NCI-H2081 (cell line): ENCODE results near the gene PLEKHG4B.

ENCODE experiments used
- DNase-seq, 2 experiments: peaks; one replicate each; lab custom pipeline; 2025; lab: John Stamatoyannopoulos, UW

The PLEKHG4B gene

DNA sequence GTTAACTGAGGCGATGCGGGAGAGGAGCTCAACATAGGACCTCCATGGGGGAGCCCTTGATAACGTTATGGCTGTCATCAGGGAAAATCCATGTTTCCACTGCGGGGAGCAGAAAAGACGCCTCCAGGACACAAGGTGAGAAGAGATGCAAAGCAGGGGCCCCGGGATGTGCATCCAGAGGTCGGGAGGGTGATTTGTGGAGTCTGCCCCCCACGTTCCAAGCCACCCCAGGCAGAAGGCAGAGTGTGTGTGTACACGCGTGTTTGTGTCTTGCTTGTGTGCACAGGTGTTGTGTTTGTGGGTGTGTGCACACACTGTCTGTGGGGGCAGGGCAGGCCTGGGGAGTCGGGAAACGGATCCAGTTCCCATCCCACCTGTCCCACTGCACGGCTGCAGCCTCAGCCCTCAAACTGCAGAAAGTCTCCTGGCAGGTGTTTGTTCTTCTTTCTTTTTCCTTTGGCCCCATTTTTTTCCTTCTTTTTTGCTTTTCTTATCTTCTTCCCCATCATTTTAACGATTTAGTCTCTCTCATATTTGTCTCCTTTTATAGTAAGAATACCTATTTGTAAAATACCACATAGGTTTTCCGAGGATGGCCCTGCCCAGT is 17.4 kb upstream of the PLEKHG4B start:
- no peak for DNase-seq

DNA sequence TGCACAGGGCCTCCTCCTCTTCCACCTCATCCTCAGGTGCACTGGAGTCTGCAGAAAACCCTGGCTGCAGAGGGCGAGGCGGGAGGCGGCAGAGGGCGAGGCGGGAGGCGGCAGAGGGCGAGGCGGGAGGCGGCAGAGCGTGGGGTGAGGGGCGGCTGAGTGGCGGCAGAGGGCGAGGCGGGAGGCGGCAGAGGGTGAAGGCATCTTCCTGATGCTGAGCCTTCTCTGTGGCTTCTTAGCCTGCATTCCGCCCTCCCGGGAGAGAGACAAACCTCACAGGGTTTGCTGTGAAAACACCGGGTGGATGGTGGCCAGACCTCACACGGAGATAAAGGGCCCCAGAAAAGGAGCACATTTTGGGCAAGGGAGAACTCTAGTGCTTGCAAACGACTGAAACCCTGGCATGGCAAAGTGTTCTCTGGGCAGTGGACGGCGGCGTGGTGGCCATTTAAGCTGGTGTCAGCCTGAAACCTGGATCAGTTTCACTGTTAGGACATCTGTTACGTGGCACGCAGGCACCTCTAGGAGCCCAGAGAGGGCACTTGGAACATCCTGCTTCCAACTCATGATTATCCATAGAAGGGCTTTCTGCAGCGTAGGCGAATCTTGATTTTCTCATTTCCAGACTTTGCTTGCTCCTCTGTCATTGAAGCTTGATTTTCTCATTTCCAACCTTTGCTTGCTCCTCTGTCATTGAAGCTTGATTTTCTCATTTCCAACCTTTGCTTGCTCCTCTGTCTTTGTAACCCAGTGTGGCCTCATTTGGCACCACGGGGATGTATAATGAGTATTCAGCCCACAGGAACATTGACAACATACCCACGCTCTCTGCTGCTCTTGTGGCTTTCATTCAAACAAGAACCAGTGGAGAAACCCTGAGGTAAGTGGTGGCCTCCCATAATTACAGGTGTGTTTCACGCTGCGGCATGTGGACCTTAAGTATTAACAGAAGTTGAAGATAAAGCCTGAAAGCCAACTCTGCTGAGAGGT is 16.3 kb upstream of the PLEKHG4B start:
- no peak for DNase-seq

DNA sequence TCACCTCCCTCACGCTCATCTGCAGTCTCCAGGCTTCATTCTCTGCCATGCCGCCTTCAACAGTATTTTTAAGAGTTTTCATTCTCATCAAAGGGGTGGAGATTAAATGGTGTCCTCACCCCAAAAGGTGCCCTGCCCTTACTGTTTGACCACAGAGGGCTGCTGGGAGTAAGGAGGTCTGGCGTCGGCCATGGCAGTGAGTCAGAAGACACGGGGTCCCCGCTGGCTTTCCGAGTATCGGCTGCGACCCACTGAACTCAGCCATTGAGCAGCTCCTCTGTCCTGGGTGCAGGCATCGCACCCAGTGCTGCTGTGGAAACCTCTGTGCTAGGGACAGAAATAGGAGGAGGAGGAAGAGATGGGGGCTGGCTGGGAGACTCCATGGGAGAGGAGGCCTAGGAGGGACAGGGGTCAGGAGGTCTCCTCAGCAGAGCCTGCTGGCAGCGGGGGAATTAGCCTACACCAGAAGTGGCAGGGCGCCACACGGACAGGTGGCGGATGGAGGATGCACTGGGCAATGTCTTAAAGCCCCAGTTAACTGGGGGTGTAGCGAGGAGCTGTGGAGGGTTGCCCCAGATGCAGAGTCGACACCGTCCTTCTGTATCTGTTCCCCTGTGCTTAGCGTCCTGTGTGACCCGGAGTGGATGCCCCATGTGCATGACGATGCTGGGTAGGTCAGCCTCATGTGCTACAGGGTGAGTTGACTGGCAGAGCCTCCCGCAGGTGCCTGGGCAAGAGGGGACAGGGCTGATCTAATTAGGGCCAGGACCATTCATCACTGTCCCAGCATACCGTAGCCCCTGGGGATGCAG is 15.4 kb upstream of the PLEKHG4B start:
- no peak for DNase-seq

DNA sequence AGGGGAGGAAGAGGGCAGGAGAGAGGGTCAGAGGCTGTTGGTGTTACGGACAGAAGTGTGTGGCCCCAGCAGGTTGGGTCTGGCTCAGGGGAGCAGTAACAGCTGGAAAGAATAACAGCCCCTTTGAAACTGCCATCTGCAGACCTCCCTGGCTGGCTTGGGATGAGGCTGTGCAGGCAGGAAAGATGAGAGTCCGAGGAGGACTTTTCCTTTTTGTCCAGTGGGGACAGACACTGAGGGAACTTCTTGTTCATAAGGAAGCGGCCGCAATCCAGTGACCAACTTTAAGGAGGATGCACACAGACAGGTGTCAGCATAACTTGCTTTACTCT is 14.8 kb upstream of the PLEKHG4B start:
- no peak for DNase-seq

DNA sequence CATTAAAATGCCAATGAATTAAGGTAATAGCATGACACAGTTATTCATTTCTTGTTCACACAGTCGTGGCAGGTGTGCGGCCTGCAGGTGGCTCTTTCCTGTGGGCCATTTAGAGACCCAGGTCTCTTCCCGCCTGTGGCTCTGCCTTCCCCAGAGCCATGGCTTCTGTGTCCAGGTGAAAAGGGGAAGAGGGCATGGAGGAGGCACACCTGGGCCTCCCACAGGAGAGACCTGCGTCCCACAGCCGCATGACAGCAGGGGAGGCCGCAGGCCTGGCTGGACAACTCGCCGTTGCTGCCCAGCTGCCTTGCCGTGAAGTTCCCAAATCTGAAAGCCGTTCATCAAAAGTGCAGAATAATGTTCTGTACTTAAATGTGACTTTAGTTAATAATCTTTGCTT is 14.4 kb upstream of the PLEKHG4B start:
- DNase-seq: peak in 1 of 2 experiments; percentile 53

DNA sequence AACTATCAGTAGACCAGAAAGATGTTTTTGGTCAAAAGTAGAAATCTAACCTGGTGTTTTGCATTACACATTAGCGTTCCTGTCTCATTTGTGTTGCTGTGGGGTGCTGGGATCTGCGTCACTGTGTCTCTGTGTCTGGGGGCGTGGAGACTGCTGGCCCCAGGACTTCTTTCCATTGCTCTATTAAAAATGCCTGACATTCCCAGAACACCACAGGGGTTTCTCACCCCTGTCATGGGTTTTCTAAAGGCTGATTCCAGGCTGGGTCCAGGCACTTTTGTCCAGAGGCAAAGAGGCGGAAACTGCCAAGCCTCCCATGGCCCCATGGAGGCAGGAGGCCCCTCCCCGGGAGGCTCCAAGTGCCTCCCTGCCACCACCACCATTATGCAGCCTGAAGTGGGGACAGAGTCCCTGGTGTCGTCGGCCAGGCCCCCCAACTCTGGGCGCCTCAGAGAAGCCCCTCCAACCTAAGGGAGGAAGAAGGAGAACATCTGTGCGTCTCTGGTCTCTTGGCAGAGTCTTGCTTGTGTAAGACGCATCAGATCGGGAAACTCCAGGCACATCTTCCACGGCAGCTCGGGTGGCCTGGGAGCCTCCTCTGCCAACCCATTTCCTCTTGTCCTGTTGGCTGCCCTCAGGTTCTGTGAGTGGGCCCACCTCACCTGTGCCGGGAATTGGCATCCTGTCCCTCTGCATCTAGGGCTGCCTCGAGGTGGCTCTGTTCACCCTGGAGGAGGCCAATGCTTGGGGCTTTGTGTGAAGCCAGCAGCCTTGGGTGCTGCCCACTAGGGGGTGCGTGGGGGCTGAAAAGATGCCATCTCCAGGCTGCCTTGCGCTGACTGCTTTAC is 13.8 kb upstream of the PLEKHG4B start:
- DNase-seq: peak in 1 of 2 experiments; percentile 40

DNA sequence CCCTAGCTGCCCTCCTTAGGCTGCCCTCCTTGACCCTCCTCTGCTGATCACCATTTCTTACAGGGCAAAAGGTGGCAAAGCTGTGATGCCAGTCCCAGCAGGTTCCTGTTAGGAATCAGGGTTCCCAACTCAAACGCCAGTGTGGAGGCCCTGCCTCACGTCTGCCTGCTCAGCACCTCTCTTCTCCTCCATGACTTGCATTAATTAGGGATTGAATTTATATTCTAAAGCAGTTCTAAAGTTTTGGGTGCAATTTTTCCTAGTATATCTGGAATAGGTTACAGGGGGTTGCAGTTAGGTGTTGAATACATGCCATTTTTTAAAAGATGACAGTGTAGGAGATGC is 13.2 kb upstream of the PLEKHG4B start:
- no peak for DNase-seq

DNA sequence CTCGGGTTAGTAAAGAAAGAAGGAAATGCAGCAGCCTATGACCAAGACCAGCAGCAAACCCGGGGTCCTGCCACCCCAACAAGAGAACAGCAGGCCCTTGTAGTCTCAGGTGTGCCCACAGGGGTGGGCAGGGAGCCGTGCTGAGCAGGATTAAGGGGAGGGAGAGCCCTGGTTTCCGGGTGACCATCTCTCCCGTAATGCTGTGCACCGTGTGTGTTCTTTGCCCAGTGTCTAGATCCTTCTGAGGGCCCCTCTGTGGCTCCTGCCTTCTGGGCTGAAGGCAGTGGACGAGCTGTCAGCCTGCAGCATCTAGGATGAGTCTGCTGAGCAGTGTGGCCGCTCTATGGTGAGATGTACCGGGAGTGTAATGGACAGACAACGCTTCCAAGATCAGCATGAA is 12.7 kb upstream of the PLEKHG4B start:
- DNase-seq: no peak

DNA sequence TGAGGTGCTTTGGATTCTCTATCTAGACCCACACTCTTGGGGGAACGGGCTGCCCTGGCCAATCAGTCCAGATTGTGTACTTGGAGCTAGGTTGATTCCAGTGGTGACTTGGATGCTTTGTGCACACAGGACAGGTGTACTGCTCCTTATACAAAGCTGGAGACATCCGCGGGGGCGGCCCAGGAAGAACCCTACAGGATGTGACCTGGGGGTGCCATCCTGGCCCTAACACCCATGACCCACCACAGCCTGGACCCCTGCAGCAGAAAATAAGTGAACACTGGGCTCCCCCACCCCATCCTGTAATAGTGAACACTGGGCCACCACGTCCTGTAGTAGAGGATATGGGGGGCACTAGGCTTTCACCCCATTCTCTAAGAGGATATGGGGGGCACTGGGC is 12.1 kb upstream of the PLEKHG4B start:
- DNase-seq: no peak

DNA sequence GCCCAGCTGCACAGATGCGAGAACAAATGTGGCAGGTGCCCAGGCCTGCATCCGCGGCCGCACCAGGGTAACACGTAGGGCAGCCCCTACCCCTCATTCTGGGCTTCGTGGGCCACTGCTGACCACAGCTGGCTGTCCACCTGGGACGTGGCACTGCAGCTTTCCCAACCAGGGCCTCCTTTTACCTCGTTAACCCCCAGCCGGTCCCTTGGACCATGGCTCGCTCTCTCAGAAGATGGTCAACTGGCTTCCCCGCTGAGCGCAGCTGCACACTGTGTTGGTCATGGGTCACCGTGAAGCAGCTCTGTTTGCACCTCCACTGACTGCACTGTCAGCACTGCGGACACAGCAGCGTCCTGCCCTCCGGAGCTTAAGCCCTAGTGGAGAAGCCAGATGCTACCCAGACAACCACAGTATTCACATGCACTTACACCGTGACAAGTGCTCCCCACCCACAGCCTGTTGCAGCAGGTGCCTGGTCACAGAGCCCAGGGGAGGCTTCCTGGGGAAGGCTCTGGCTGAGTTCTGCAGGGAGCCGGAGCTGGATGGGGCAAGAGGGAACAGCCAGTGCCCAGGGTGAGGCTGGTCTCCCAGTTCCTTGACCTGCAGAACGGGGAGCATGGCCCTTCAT is 10.5 kb upstream of the PLEKHG4B start:
- DNase-seq: no peak

DNA sequence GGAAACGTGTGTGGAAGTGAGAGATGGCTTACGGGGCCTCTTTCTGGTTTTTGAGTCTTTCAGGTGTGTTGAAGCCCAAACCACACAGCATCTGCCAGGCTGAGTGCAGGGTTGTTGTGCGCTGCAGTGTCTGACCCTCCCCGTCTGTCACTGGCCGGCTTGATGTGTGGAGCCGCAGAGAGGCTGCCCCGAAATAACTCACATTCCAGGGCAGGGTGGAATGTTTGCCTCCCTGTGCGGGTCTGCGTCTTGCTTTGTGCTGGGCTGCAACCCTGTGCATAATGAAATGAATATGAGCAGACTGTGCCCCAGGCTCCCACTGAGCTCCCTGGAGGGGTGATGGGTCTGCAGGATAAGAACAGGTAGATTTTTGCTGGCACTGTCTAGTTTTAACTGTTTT is 9.9 kb upstream of the PLEKHG4B start:
- DNase-seq: no peak

DNA sequence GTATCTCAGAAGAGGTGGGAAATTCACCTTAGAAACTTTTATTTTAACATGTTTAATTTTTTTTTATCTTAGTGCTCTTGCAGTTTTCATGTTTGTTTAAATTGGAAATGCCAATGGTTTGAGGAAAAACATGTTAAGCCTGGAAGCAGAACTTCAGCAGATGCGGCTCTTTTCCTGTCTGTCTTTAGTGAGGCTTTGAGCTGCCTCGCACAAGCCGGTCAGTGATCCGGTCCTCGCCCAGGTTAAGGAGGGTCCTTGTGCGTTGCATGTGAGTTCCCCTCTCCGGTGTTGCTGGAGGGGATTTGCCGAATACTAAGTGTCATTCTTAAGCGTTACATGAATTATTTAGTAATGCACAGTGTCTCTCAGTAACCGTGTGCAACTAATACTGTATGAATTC is 9.4 kb upstream of the PLEKHG4B start:
- no peak for DNase-seq

DNA sequence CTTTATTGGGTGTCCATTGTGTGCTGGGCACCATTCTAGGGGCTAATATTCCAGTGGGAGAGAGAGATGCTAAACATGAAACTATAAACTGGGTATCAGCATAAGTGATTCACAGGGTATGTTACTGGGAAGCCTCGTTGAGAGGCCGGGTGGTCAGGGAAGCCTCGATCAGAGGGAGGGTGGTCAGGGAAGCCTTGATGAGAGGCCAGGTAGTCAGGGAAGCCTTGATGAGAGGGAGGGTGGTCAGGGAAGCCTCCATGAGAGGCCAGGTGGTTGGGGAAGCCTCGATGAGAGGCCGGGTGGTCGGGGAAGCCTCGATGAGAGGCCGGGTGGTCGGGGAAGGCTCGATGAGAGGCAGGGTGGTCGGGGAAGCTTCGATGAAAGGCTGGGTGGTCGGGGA is 8.9 kb upstream of the PLEKHG4B start:
- no peak for DNase-seq

DNA sequence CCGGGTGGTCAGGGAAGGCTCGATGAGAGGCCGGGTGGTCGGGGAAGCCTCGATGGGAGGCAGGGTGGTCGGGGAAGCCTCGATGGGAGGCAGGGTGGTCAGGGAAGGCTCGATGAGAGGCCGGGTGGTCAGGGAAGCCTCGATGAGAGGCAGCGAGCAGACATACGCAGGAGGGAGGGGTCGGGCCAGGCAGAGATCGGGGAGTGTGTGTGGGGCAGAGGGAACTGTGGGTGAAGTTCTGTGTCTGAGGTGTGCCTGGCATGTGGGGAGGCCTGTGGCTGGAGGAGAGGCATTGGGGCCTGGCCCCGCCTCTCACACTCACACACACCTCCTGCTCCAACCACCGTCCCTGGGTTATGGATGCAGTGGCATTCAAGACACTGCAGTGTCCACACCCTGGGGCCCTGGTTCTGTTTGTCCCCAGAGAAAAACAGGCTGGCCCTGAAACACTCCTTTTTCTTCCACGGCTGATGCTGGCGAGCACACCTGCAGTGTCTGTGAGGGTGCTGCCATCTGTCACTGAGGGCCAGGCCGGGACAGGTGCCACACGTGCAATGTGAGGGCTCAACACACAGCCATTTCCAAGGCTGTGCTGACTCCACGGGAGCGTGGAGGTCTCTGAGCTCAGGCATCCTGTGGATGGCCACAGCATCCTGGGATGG is 6.5 kb upstream of the PLEKHG4B start:
- DNase-seq: peak in 1 of 2 experiments; percentile 55

DNA sequence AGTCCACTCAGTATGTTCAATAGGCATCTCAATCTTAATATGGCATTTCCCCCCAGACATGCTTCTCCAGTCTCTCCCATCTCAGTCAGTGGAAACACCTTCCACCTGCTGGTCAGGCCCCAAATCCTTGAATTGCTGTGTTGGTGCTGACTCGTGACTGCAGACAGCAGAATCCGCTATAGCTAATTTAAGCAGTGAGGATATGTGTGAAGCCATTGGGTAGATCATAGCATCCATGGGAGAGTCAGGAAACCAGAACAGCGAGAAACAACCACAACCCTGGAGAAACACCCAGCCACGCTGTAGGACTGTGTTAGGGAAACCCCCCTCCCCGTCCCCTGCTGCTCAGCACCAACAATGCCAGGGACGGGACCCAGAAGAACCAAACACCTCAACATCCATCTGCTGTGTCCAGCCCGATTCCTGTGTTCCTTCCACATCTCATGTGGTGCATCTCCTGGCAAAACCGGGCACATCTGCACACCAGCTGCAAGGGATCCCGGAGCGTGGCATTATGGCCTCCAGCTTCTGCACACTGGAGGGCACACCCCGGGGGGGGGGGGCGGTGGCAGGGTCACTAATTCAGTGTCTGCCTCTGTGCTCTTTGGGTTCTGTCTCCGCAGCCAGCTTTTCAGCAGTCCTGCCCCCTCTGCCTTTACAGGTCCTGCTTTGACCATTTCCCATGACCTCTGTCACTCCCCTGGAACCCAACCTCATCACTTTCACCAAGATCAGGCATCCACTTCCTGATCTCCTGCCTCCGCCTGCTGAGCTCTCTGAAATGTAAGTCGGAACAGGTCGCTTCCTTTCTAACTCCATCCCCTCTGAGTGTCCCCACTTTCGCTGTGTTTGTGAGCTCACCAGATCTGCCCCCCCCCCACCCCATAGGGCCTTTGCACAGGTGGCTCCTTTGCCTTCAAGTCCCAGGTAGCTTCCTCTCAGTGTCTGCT is 2.4 kb upstream of the PLEKHG4B start:
- no peak for DNase-seq

DNA sequence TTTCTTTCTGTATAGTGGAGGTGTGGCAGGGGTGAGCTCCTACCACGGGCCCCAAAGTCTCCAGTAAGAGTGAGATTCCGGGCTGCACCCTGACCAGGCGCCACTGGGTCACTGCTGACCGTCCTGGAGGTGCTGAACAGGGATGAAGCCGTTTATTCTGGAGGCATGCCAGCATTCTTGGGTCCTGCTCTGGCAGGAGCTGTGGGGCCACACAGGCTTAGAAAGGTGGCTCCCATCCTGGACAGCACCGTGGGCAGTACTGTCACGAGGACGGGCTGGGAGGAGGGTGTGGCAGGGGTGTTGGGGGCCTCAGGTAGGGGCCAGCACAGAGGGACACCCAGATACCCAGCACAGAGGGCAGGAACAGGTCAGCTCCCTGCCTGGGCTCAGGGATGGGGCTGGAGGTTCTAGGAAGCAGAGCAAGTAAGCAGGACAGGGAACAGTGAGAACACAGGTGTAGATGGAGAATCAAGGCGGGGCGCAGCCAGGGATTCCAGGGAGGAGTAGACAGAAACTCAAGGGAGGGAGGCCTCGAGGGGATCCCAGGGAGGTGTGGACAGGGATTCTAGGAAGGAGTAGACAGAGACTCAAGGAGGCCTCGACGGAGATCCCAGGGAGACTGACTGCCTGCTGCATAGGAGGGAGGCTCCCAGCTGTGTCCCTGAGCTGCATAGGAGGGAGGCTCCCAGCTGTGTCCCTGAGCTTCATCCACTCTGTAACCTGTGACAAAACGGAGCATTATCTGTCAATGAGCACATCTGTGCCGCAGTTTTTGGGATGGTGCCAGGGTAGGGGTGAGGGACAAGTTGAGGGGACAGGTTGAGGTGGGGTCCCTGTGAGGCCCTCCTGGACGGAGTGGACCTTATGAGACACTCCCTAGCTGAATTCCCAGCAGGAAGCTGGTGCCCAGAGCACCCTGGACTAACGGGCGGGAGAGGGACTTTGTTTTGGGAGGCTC is 1.1 kb upstream of the PLEKHG4B start:
- DNase-seq: peak; percentile 49 to 69

DNA sequence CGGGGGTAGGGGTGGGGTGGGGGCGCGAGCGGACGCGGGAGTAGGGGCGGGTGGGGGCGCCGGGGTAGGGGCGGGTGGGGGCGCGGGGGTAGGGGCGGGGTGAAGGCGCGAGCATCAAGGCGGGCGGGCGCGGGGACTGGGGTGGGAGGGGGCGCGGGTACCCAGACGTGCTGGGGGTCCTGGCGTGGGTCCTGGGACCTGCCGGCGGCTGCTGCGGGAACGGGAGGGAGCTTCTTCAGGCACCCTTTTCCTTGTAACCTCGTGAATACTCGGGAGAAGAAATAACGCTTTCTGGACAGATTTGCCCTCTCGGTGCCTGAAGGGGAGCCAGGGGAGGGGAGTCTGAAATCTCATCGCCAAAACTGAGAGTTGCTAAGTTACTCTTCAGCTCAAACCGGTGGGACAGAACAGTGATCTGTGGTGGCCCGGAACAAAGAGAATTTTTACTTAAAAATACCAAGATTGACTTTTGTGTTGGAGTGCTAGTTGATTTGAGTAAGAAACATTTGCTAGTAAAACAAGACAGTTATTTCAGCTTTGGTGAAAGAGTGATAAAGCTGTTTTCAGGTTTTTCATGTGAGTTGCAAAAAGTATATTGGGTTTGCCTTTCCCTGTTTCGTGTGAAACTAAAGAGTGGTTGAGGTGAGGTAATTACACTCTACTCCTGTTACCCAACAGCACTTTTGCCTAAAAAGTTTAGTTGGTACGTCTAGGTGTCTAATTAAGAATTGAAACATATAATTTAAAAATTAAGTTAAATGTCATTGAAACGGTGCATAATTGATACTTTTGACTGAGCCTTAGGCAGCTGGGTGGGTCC is 643 bp downstream of the PLEKHG4B start:
- DNase-seq: peak; percentile 28 to 50
